ENCODE data around the gene BCL11A.

The BCL11A gene

DNA sequence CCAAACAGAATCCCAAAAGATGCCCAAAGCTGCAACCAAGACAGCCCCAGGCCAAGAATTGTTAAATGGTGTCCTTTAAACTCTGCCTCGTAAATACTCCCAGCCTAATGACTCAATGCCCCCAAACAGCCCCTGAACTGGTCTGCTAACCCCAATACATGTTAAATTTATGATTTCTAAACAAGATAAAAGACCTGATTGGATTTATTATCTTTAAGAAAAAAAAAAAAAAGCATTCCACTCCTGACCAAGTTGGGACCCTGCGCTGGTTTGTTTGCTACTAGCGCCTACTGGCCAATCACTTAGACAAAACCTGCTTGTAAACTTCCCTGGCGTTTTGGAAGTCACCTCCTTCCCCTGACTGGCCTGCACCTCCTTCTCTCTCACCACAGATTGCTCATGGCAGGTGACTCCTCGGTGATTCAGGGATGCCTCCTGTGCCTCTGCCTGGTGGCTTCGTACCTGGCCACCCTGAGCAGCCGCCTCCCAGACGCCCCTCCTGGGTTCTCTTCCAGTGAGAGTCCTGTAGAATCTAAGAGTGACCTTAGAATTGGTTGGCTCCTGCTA lies 121.3 kb downstream of the BCL11A start:
- no peaks in the 10 kb centered on the region for H3K36me3 ChIP-seq (ENCODE audit: insufficient read depth)
- no peak overlapping the region for H2AFZ ChIP-seq (ENCODE audit: low read depth)
- H3K4me1 ChIP-seq (ENCODE audit: low read depth, poor library complexity, severe bottlenecking), result no peaks in the 10 kb centered on the region
- H3K27ac ChIP-seq, result no peak overlapping the region
- H3K27me3 ChIP-seq (ENCODE audit: insufficient read depth, low read depth), result no peaks in the 10 kb centered on the region
- H4K20me1 ChIP-seq (ENCODE audit: insufficient read depth), result no peaks in the 10 kb centered on the region
- no peak overlapping the region for H3K4me3 ChIP-seq (IDR thresholded peaks at IDR 0.05; ENCODE audit: insufficient read depth, low read depth, low read length)
- no peak overlapping the region for H3K4me2 ChIP-seq
- no peak overlapping the region for H3K9ac ChIP-seq
- no peak for TF ChIP-seq CTCF (conservative IDR thresholded peaks at IDR 0.05; ENCODE audit: low read depth, low read length)
- H3K79me2 ChIP-seq (ENCODE audit: insufficient read depth, low read depth), result no peaks in the 10 kb centered on the region

DNA sequence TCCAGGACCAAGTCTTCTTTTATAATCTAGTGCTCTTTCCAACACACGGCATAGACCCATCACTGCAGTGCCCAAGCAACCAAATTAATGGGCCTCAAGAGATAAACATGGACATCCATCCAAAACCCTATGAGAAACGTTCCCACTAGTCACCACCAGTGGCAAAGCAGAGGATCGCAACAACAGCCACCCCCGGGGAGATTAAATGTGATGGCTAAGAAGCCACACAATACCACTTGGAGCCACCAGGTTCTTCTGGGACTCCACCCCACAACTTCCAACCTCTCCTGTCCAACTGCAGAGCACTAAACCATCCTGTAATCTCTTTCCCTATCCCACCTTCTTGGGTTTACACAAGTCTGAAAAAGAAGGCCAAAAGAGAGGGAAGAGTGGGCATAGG lies 123.8 kb downstream of the BCL11A start:
- no peak overlapping the region for H3K27ac ChIP-seq
- H3K4me3 ChIP-seq (IDR thresholded peaks at IDR 0.05; ENCODE audit: insufficient read depth, low read depth, low read length), result no peak overlapping the region
- no peak overlapping the region for H2AFZ ChIP-seq (ENCODE audit: low read depth)
- H3K4me1 ChIP-seq (ENCODE audit: low read depth, poor library complexity, severe bottlenecking), result no peaks in the 10 kb centered on the region
- no peaks in the 10 kb centered on the region for H3K36me3 ChIP-seq (ENCODE audit: insufficient read depth)
- no peak overlapping the region for H3K4me2 ChIP-seq
- TF ChIP-seq CTCF (conservative IDR thresholded peaks at IDR 0.05; ENCODE audit: low read depth, low read length), result no peak
- no peaks in the 10 kb centered on the region for H3K79me2 ChIP-seq (ENCODE audit: insufficient read depth, low read depth)
- no peaks in the 10 kb centered on the region for H4K20me1 ChIP-seq (ENCODE audit: insufficient read depth)
- H3K27me3 ChIP-seq (ENCODE audit: insufficient read depth, low read depth), result no peaks in the 10 kb centered on the region
- no peak overlapping the region for H3K9ac ChIP-seq

- Histone ChIP-seq H4K20me1 (ENCODE audit: insufficient read depth) (no peaks in the 10 kb centered on the region), H3K36me3 (ENCODE audit: insufficient read depth) (no peaks in the 10 kb centered on the region), H3K4me3 (IDR thresholded peaks at IDR 0.05; ENCODE audit: insufficient read depth, low read depth, low read length) (no peak overlapping the region), H3K27ac (no peak overlapping the region), H3K9ac (no peak overlapping the region), H2AFZ (ENCODE audit: low read depth) (no peak overlapping the region), H3K4me1 (ENCODE audit: low read depth, poor library complexity, severe bottlenecking) (no peaks in the 10 kb centered on the region), H3K27me3 (ENCODE audit: insufficient read depth, low read depth) (no peaks in the 10 kb centered on the region), H3K4me2 (no peak overlapping the region), H3K79me2 (ENCODE audit: insufficient read depth, low read depth) (no peaks in the 10 kb centered on the region)
- TF ChIP-seq CTCF (conservative IDR thresholded peaks at IDR 0.05; ENCODE audit: low read depth, low read length), result no peak
Measured at GRCh38 chr2:60426880-60427279, 126.6 kb downstream of the BCL11A start.

DNA sequence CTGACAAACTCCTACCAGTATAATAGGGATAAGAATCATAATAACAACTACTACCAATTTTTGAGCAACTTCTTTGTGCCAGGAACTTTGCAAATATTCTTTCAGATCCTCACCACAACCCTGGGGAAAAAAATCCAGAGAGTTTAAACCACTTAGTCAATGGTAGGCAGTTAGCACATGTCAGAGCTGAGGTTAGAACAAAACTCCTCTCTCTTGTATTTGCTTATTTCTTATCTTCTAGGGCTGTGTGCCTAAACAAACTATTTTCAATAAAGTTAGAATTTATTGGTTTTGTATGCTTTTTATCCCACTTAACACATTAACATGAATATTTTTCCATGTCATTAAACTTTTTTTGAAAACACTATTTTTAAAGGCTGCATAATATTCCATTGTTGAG lies 127.1 kb downstream of the BCL11A start:
- Histone ChIP-seq H3K79me2 (ENCODE audit: insufficient read depth, low read depth) (no peaks in the 10 kb centered on the region), H4K20me1 (ENCODE audit: insufficient read depth) (no peaks in the 10 kb centered on the region), H3K27ac (no peak overlapping the region), H3K27me3 (ENCODE audit: insufficient read depth, low read depth) (no peaks in the 10 kb centered on the region), H3K4me2 (no peak overlapping the region), H3K36me3 (ENCODE audit: insufficient read depth) (no peaks in the 10 kb centered on the region), H2AFZ (ENCODE audit: low read depth) (no peak overlapping the region), H3K4me1 (ENCODE audit: low read depth, poor library complexity, severe bottlenecking) (no peaks in the 10 kb centered on the region), H3K9ac (no peak overlapping the region), H3K4me3 (IDR thresholded peaks at IDR 0.05; ENCODE audit: insufficient read depth, low read depth, low read length) (no peak overlapping the region)
- TF ChIP-seq CTCF (conservative IDR thresholded peaks at IDR 0.05; ENCODE audit: low read depth, low read length), result no peak

All from KMS-11 (cell line).